Caco-2 (cell line): ENCODE results near the gene GRM7. TPM values are rescaled to one million over a fixed set of nuclear protein-coding genes. Genes with fewer than 3 reads are reported as not detected.

ENCODE experiments used
- BruUV-seq: library from RNA; stranded (reverse); fragments of 400-500 nt; replicated peaks from 2 replicates; lab custom pipeline; 2021; lab: Mats Ljungman, UMichigan
- CTCF ChIA-PET: fragments of 300-600 bp; sonication (Branson Sonifier 250); formaldehyde crosslinking; loops from one replicate; lab custom pipeline; 2022; ENCODE audit warnings: antibody characterized with exemption; lab: Charles Lee
- POLR2A ChIA-PET: fragments of 300-600 bp; sonication (Branson Sonifier 250); formaldehyde crosslinking; loops from one replicate; lab custom pipeline; 2022; ENCODE audit warnings: antibody characterized with exemption; lab: Charles Lee
- DNase-seq, 2 experiments: peaks; one replicate each; pipeline versions ENCODE4 v3.0.0 to v3.0.0-alpha.2; 2020 to 2022
- H3K27me3 ChIP-seq: replicated peaks from 2 replicates; pipeline ENCODE4 v1.6.0; 2011; ENCODE audit warnings: low read length; ENCODE audit not compliant: control insufficient read depth, insufficient read depth
- H3K36me3 ChIP-seq: 2 replicates; pipeline ENCODE4 v1.5.1; 2011; ENCODE audit warnings: low read length; ENCODE audit not compliant: control insufficient read depth, insufficient read depth
- H3K4me1 ChIP-seq: fragments of 250-450 bp; sonication (Bioruptor Pico); 2 replicates; pipeline ENCODE4 v1.5.1; 2020; ENCODE audit warnings: mild to moderate bottlenecking
- H3K4me3 ChIP-seq: 2 replicates; pipeline ENCODE4 v1.5.1; 2011; ENCODE audit warnings: low read depth, mild to moderate bottlenecking, control low read depth, low read length
- H3K9me3 ChIP-seq: fragments of 250-450 bp; sonication (Bioruptor Pico); 2 replicates; pipeline ENCODE4 v1.5.1; 2020; ENCODE audit warnings: mild to moderate bottlenecking, moderate library complexity
- H3K27ac Mint-ChIP-seq: one replicate; pipeline ENCODE4 v1.8.0; 2022; ENCODE audit warnings: mixed read lengths; ENCODE audit not compliant: unreplicated experiment
- H3K27me3 Mint-ChIP-seq: one replicate; pipeline ENCODE4 v1.8.0; 2022; ENCODE audit warnings: mixed read lengths; ENCODE audit not compliant: insufficient read depth, unreplicated experiment
- H3K36me3 Mint-ChIP-seq: one replicate; pipeline ENCODE4 v1.8.0; 2022; ENCODE audit warnings: mild to moderate bottlenecking, mixed read lengths; ENCODE audit not compliant: insufficient read depth, unreplicated experiment
- H3K4me1 Mint-ChIP-seq: one replicate; pipeline ENCODE4 v1.8.0; 2022; ENCODE audit warnings: low read depth, mixed read lengths; ENCODE audit not compliant: unreplicated experiment
- H3K4me3 Mint-ChIP-seq: one replicate; pipeline ENCODE4 v1.8.0; 2022; ENCODE audit warnings: mild to moderate bottlenecking, moderate library complexity, mixed read lengths; ENCODE audit not compliant: unreplicated experiment
- H3K9me3 Mint-ChIP-seq: one replicate; pipeline ENCODE4 v1.8.0; 2022; ENCODE audit warnings: mixed read lengths; ENCODE audit not compliant: unreplicated experiment
- CTCF ChIP-seq, 2 experiments: fragments of 200-600 bp in 1 of 2; IDR thresholded peaks; 1 replicate in 1 of 2; 2 replicates in 1 of 2; pipeline versions ENCODE4 v1.5.1 to v1.8.0; 2011 to 2022; ENCODE audit warnings: antibody characterized with exemption in 1 of 2, control low read depth in 1 of 2, inconsistent platforms in 1 of 2, low read depth in 1 of 2, low read length in 1 of 2, mild to moderate bottlenecking in 1 of 2, moderate library complexity in 1 of 2; ENCODE audit not compliant: insufficient read depth in 1 of 2, severe bottlenecking in 1 of 2, unreplicated experiment in 1 of 2
- intact Hi-C: fragments of 100-400 bp; cut with micrococcal nuclease; formaldehyde crosslinking; loops from one replicate; pipeline ENCODE4 v1.10.0; 2022; ENCODE audit not compliant: unreplicated experiment
- total RNA-seq: library from RNA; stranded (reverse); gene quantifications from 2 replicates; pipeline ENCODE4 v1.2.3, GENCODE V29; 2022

GRM7 gene
- total RNA-seq, 1 experiment from 2014 or later: not detected

- Mint-ChIP-seq H3K27ac (no peak overlapping the region), H3K4me1 (no peaks in the 10 kb centered on the region), H3K36me3 (no peaks in the 10 kb centered on the region), H3K27me3 (peaks cover 8% of the 10 kb centered on the region), H3K4me3 (no peak overlapping the region), H3K9me3 (no peaks in the 10 kb centered on the region)
- H3K36me3 ChIP-seq: no peaks in the 10 kb centered on the region
- no peak for DNase-seq
- H3K27me3 ChIP-seq: no peaks in the 10 kb centered on the region
- no peaks in the 10 kb centered on the region for H3K4me1 ChIP-seq
- intact Hi-C loops: no loop called here
- H3K9me3 ChIP-seq: no peaks in the 10 kb centered on the region
- CTCF ChIA-PET: no interaction called here
- no TSS peak for BruUV-seq
- no peak overlapping the region for H3K4me3 ChIP-seq
- TF ChIP-seq CTCF (IDR thresholded peaks at IDR 0.05; ENCODE audit: insufficient read depth in 1 of 2, low read depth in 1 of 2, low read length in 1 of 2, severe bottlenecking in 1 of 2, unreplicated experiment in 1 of 2): no peak
- POLR2A ChIA-PET: no interaction called here
These were observed 754.1 kb downstream of the GRM7 start for GRCh38 chr3:7615043-7615442.

DNA sequence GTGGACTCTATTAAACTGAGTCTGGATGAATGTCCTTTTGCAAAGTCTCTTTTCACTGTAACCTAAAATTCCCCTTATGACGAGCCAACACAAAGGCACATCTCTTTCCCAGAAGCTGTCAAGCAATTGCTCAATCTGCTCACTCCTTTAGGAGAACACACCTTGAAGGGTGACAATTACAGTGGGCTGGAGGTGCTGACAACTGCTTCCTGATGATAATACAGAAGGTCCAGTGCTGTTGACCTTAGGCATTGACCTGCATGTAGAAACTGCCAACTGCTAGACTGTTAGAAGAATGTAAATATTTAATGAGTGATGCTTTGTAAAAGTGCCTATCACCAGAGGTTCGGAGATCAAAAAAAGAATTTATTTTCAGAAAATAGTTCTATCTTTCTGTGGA is 757.7 kb downstream of the GRM7 start:
- BruUV-seq: no TSS peak
- DNase-seq: no peak
- Mint-ChIP-seq H3K36me3 (no peaks in the 10 kb centered on the region), H3K27me3 (no peaks in the 10 kb centered on the region), H3K4me1 (no peaks in the 10 kb centered on the region), H3K27ac (no peak overlapping the region), H3K4me3 (no peak overlapping the region), H3K9me3 (no peaks in the 10 kb centered on the region)
- H3K4me3 ChIP-seq: no peak overlapping the region
- ChIA-PET POLR2A (no interaction called here), CTCF (no interaction called here)
- no peaks in the 10 kb centered on the region for H3K4me1 ChIP-seq
- no peaks in the 10 kb centered on the region for H3K36me3 ChIP-seq
- intact Hi-C loops: no loop called here
- TF ChIP-seq CTCF (IDR thresholded peaks at IDR 0.05; ENCODE audit: insufficient read depth in 1 of 2, low read depth in 1 of 2, low read length in 1 of 2, severe bottlenecking in 1 of 2, unreplicated experiment in 1 of 2): no peak
- no peaks in the 10 kb centered on the region for H3K9me3 ChIP-seq
- H3K27me3 ChIP-seq: no peaks in the 10 kb centered on the region

DNA sequence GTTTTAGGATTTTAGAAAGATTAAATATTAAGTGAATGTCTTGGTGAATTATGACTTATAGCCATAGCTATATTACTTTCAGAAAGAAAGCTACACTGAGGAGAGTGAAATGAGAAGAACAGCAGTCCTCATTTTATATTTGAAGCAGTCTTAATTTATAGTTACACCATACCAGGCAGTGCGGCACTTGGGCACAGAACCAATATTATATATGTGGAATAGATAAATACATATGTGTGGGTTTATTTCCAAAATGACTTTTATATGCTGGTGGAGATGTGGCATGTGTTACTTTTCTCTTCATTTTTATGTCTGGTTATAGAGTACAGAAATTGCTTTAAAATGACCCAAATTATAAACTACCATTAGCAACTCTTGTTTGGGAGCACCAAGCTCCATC is 759.5 kb downstream of the GRM7 start:
- Histone ChIP-seq H3K9me3 (no peaks in the 10 kb centered on the region), H3K4me3 (no peak overlapping the region), H3K27me3 (no peaks in the 10 kb centered on the region), H3K4me1 (no peaks in the 10 kb centered on the region), H3K36me3 (no peaks in the 10 kb centered on the region)
- BruUV-seq: no TSS peak
- ChIA-PET POLR2A (no interaction called here), CTCF (no interaction called here)
- no peak overlapping the region for H3K4me3 Mint-ChIP-seq
- intact Hi-C loops: no loop called here
- H3K9me3 Mint-ChIP-seq: no peaks in the 10 kb centered on the region
- no peaks in the 10 kb centered on the region for H3K36me3 Mint-ChIP-seq
- H3K4me1 Mint-ChIP-seq: no peaks in the 10 kb centered on the region
- H3K27ac Mint-ChIP-seq: no peak overlapping the region
- TF ChIP-seq CTCF (IDR thresholded peaks at IDR 0.05; ENCODE audit: insufficient read depth in 1 of 2, low read depth in 1 of 2, low read length in 1 of 2, severe bottlenecking in 1 of 2, unreplicated experiment in 1 of 2): no peak
- H3K27me3 Mint-ChIP-seq: no peaks in the 10 kb centered on the region
- DNase-seq: no peak
